ENCODE data around the gene APLNR. TPM values are rescaled to one million over a fixed set of nuclear protein-coding genes. Genes with fewer than 3 reads are reported as not detected.

APLNR gene
- total RNA-seq, 2 donors from 2014 or later, result 2.5 to 7.1 TPM

- no peak overlapping the region for H3K4me3 ChIP-seq
- intact Hi-C loops (cut with DNase I), result no loop called here
- no peaks in the 10 kb centered on the region for H3K27me3 ChIP-seq
- H3K9ac ChIP-seq (ENCODE audit: low read depth in 2 of 2, low read length in 2 of 2), result no peak overlapping the region
- no peak for DNase-seq
- H3K9me3 ChIP-seq, result no peaks in the 10 kb centered on the region
- no peaks in the 10 kb centered on the region for H3K4me1 ChIP-seq
- no peak overlapping the region for H3K27ac ChIP-seq
- H3K36me3 ChIP-seq, result no peaks in the 10 kb centered on the region
- TF ChIP-seq CTCF (IDR thresholded peaks at IDR 0.05), result no peak
These were observed 24.1 kb upstream of the APLNR start for GRCh38 chr11:57260937-57261783.

GRCh38 chr11:57256119-57256518 is 19.1 kb upstream of the APLNR start:
- Histone ChIP-seq H3K9ac (ENCODE audit: low read depth in 2 of 2, low read length in 2 of 2) (no peak overlapping the region), H3K27me3 (no peaks in the 10 kb centered on the region), H3K9me3 (no peaks in the 10 kb centered on the region), H3K36me3 (no peaks in the 10 kb centered on the region), H3K4me1 (no peaks in the 10 kb centered on the region), H3K27ac (no peak overlapping the region), H3K4me3 (no peak overlapping the region)
- no peak for DNase-seq
- intact Hi-C loops (cut with DNase I), result no loop called here
- TF ChIP-seq CTCF (IDR thresholded peaks at IDR 0.05), result no peak

- no peak overlapping the region for H3K4me3 ChIP-seq
- no peak overlapping the region for H3K9ac ChIP-seq (ENCODE audit: low read depth in 2 of 2, low read length in 2 of 2)
- H3K9me3 ChIP-seq, result no peaks in the 10 kb centered on the region
- H3K36me3 ChIP-seq, result no peaks in the 10 kb centered on the region
- no peaks in the 10 kb centered on the region for H3K27me3 ChIP-seq
- intact Hi-C loops (cut with DNase I), result no loop called here
- no peak for DNase-seq
- no peak overlapping the region for H3K27ac ChIP-seq
- TF ChIP-seq CTCF (IDR thresholded peaks at IDR 0.05), result no peak
- no peaks in the 10 kb centered on the region for H3K4me1 ChIP-seq
These were observed 18.6 kb upstream of the APLNR start for GRCh38 chr11:57255618-57256017.

- no peaks in the 10 kb centered on the region for H3K4me1 ChIP-seq
- intact Hi-C loops (cut with DNase I), result loop anchor here (5.0 kb wide), 1 partner anchor 137 kb away; no protein-coding TSS in a partner anchor
- H3K9ac ChIP-seq (ENCODE audit: low read depth in 2 of 2, low read length in 2 of 2), result no peak overlapping the region
- no peak for TF ChIP-seq CTCF (IDR thresholded peaks at IDR 0.05)
- no peaks in the 10 kb centered on the region for H3K27me3 ChIP-seq
- H3K27ac ChIP-seq, result no peak overlapping the region
- no peak overlapping the region for H3K4me3 ChIP-seq
- H3K9me3 ChIP-seq, result no peaks in the 10 kb centered on the region
- no peaks in the 10 kb centered on the region for H3K36me3 ChIP-seq
- DNase-seq, result no peak
These were observed 17.6 kb upstream of the APLNR start for GRCh38 chr11:57254631-57255030.

- peaks cover 4% of the 10 kb centered on the region for H3K4me1 ChIP-seq
- H3K27ac ChIP-seq, result no peak overlapping the region
- no peak overlapping the region for H3K4me3 ChIP-seq
- TF ChIP-seq CTCF (IDR thresholded peaks at IDR 0.05), result no peak
- no peaks in the 10 kb centered on the region for H3K36me3 ChIP-seq
- H3K27me3 ChIP-seq, result no peaks in the 10 kb centered on the region
- intact Hi-C loops (cut with DNase I), result loop anchor here (5.0 kb wide), 1 partner anchor 134 kb away; no protein-coding TSS in a partner anchor
- H3K9ac ChIP-seq (ENCODE audit: low read depth in 2 of 2, low read length in 2 of 2), result no peak overlapping the region
- no peak for DNase-seq
- no peaks in the 10 kb centered on the region for H3K9me3 ChIP-seq
These were observed 14.5 kb upstream of the APLNR start for GRCh38 chr11:57251491-57252104.

All from colonic mucosa (tissue), 4 donors.